GM12878 (cell line): ENCODE results near the gene TMEM72. TPM values are rescaled to one million over a fixed set of nuclear protein-coding genes. Genes with fewer than 3 reads are reported as not detected.

Experiments used
- ATAC-seq: fragments of 200-7000 bp; cut with Tn5 transposase; 3 replicates; pipeline ENCODE4 v1.9.1; 2020; ENCODE audit warnings: mild to moderate bottlenecking, moderate library complexity
- BruUV-seq: library from RNA; stranded (reverse); fragments of 400-500 nt; replicated peaks from 2 replicates; lab custom pipeline; 2021; lab: Mats Ljungman, UMichigan
- CTCF ChIA-PET: fragments of 300-600 bp; sonication (Branson Sonifier 250); formaldehyde crosslinking; extraction: SDS; loops from one replicate; lab custom pipeline; 2021; ENCODE audit warnings: inconsistent platforms; lab: Yijun Ruan, JAX
- POLR2A ChIA-PET: fragments of 350-600 bp; formaldehyde crosslinking; extraction: SDS; loops from one replicate; lab custom pipeline; 2021; ENCODE audit warnings: inconsistent platforms; lab: Charles Lee
- RAD21 ChIA-PET: fragments of 300-600 bp; sonication (Branson Sonifier 250); formaldehyde crosslinking; loops from one replicate; lab custom pipeline; 2023; ENCODE audit warnings: antibody characterized with exemption; ENCODE audit not compliant: unreplicated experiment; lab: Charles Lee
- SMC1A ChIA-PET: fragments of 300-600 bp; sonication (Branson Sonifier 250); formaldehyde crosslinking; loops from one replicate; lab custom pipeline; 2023; ENCODE audit not compliant: unreplicated experiment, uncharacterized antibody; lab: Charles Lee
- DNase-seq: peaks from one replicate; pipeline ENCODE4 v3.0.0-alpha.2; 2011; ENCODE audit warnings: low read depth, low spot score
- FAIRE-seq: peaks from 3 replicates; lab custom pipeline; 2011; peaks lifted over from hg19 to GRCh38; lab: Jason Lieb, UNC
- H2AFZ ChIP-seq: 2 replicates; pipeline ENCODE4 v1.6.0; 2011; ENCODE audit warnings: low read depth, low read length, control low read depth; ENCODE audit not compliant: control insufficient read depth
- H3K27ac ChIP-seq: 2 replicates; pipeline ENCODE4 v1.5.1; 2011; ENCODE audit warnings: control low read depth; ENCODE audit not compliant: control insufficient read depth, insufficient read depth
- H3K27me3 ChIP-seq, 2 experiments: replicated peaks in 1 of 2; 2 replicates each; pipeline versions ENCODE4 v1.6.0 to v1.6.1; 2011; ENCODE audit warnings: low read length in 1 of 2; ENCODE audit not compliant: control insufficient read depth in 2 of 2, insufficient read depth in 2 of 2
- H3K36me3 ChIP-seq, 2 experiments: 2 replicates each; pipeline ENCODE4 v1.5.1; 2011; ENCODE audit warnings: low read length in 1 of 2; ENCODE audit not compliant: control insufficient read depth in 2 of 2, insufficient read depth in 2 of 2
- H3K4me1 ChIP-seq: 2 replicates; pipeline ENCODE4 v1.6.1; 2011; ENCODE audit warnings: mild to moderate bottlenecking, low read length, moderate library complexity, mixed read lengths; ENCODE audit not compliant: control insufficient read depth, insufficient read depth
- H3K4me2 ChIP-seq: 2 replicates; pipeline ENCODE4 v1.6.0; 2011; ENCODE audit warnings: control low read depth; ENCODE audit not compliant: control insufficient read depth, insufficient read depth
- H3K4me3 ChIP-seq: fragments of 200-600 bp; sonication (generic); 2 replicates; pipeline ENCODE4 v1.5.1; 2016
- H3K79me2 ChIP-seq: 2 replicates; pipeline ENCODE4 v1.6.0; 2011; ENCODE audit warnings: low read length; ENCODE audit not compliant: control insufficient read depth, insufficient read depth
- H3K9ac ChIP-seq: 2 replicates; pipeline ENCODE4 v1.8.0; 2011; ENCODE audit warnings: low read length, control low read depth, mixed read lengths; ENCODE audit not compliant: control insufficient read depth, insufficient read depth
- H3K9me3 ChIP-seq: replicated peaks from 3 replicates; pipeline ENCODE4 v1.5.1; 2011; ENCODE audit warnings: mild to moderate bottlenecking, low read length; ENCODE audit not compliant: control insufficient read depth, insufficient read depth
- H4K20me1 ChIP-seq: 2 replicates; pipeline ENCODE4 v1.6.0; 2011; ENCODE audit not compliant: control insufficient read depth, insufficient read depth
- CEBPB ChIP-seq, 2 experiments: fragments of 150-350 bp in 1 of 2; IDR thresholded peaks; 2 replicates each; pipeline ENCODE4 v1.6.1; 2012 to 2014; ENCODE audit warnings: low read depth in 2 of 2, low read length in 2 of 2, borderline replicate concordance in 1 of 2, inconsistent platforms in 1 of 2
- CHD2 ChIP-seq: IDR thresholded peaks from 2 replicates; pipeline ENCODE4 v1.6.1; 2011; ENCODE audit warnings: low read depth, low read length, improper control_type of control experiment, borderline replicate concordance
- ESRRA ChIP-seq: IDR thresholded peaks from 2 replicates; pipeline ENCODE4 v1.6.1; 2012; ENCODE audit warnings: mild to moderate bottlenecking, low read length, improper control_type of control experiment
- HCFC1 ChIP-seq: fragments of 150-350 bp; IDR thresholded peaks from 2 replicates; pipeline ENCODE4 v1.6.1; 2014; ENCODE audit warnings: low read length
- HDGF ChIP-seq: fragments of 450-650 bp; IDR thresholded peaks from 2 replicates; pipeline ENCODE4 v1.6.1; 2016; ENCODE audit warnings: antibody characterized with exemption
- NFYB ChIP-seq: IDR thresholded peaks from 2 replicates; pipeline ENCODE4 v1.6.1; 2011; ENCODE audit warnings: low read depth, mild to moderate bottlenecking, low read length, improper control_type of control experiment, moderate library complexity; ENCODE audit not compliant: insufficient read depth
- USF2 ChIP-seq: IDR thresholded peaks from 2 replicates; pipeline ENCODE4 v1.6.1; 2011; ENCODE audit warnings: low read depth, low read length, improper control_type of control experiment, borderline replicate concordance
- WGBS: methylation state at CpG from one replicate; pipeline ENCODE4 v1.1.6; 2016; ENCODE audit warnings: low lambda C conversion rate; ENCODE audit not compliant: insufficient replicate concordance, insufficient coverage; ENCODE audit errors: missing lambda C conversion rate; 5-methylcytosine and 5-hydroxymethylcytosine counted together
- in situ Hi-C: fragments of 300-500 bp; cut with MboI; formaldehyde crosslinking; loops from 9 replicates; pipeline ENCODE4 v1.14.3; 2018; ENCODE audit warnings: mixed read lengths
- intact Hi-C: fragments of 100-400 bp; cut with micrococcal nuclease; formaldehyde crosslinking; loops from one replicate; pipeline ENCODE4 v1.14.2; 2022; ENCODE audit not compliant: unreplicated experiment
- polyA plus RNA-seq, 11 experiments: library from polyadenylated mRNA; depleted of rRNA in 4 of 11; unstranded in 6 of 11; stranded (reverse) in 5 of 11; fragments of >200 nt; fragmentation: Nextera tagmentation in 4 of 11; fragmentation: Illumina TruSeq in 1 of 11; extraction: Ambion mirVana in 4 of 11; extraction: Trizol in 1 of 11; gene quantifications; 1 replicate in 1 of 11; 2 replicates in 10 of 11; pipeline versions ENCODE4 v1.2.1 to v1.2.3, GENCODE V29; 2011 to 2016; ENCODE audit warnings: inconsistent platforms in 2 of 11, missing spikeins in 2 of 11, low read depth in 1 of 11
- total RNA-seq, 4 experiments: library from RNA; depleted of rRNA in 3 of 4; stranded (reverse); fragments of >200 nt in 3 of 4; fragmentation: Illumina TruSeq in 1 of 4; extraction: Trizol in 1 of 4; gene quantifications; 2 replicates each; pipeline versions ENCODE4 v1.2.1 to v1.2.3, GENCODE V29; 2013 to 2021

Gene TMEM72
- total and polyA plus RNA-seq, 10 of the 15 experiments (the other 5 are each of a cell fraction or from before 2014, with no cell fraction given), result 0.12 TPM; not detected in 9

- ChIA-PET CTCF (interaction anchor here (2.8 kb wide), 1 partner anchor 23 kb away, joined by 8 read pairs; no protein-coding TSS in a partner anchor), POLR2A (no interaction called here), SMC1A (interaction anchor here (1.1 to 1.5 kb wide), 2 partner anchors 15 to 23 kb away, joined by 5 read pairs; no protein-coding TSS in a partner anchor), RAD21 (interaction anchor here (1.4 to 2.7 kb wide), 2 partner anchors 10 to 14 kb away, joined by 3 to 9 read pairs; no protein-coding TSS in a partner anchor)
- H2AFZ ChIP-seq, result no peak overlapping the region
- no peaks in the 10 kb centered on the region for H4K20me1 ChIP-seq
- no peaks in the 10 kb centered on the region for H3K36me3 ChIP-seq
- peaks cover 0 to 3% of the 10 kb centered on the region in 2 experiments; a peak in 1 of 4 replicates for H3K27me3 ChIP-seq
- TF ChIP-seq USF2, result no peak
- no peak for TF ChIP-seq NFYB
- TF ChIP-seq HCFC1, result no peak
- TF ChIP-seq CEBPB (IDR thresholded peaks at IDR 0.05; ENCODE audit: borderline replicate concordance in 1 of 2, low read depth in 2 of 2, low read length in 2 of 2), result no peak
- TF ChIP-seq HDGF, result no peak
- no peak for TF ChIP-seq CHD2
- TF ChIP-seq ESRRA, result no peak
- DNase-seq, result no peak
- in situ Hi-C loops, result no loop called here
- no peak overlapping the region for H3K27ac ChIP-seq
- peaks cover 5% of the 10 kb centered on the region; the same call in 1 of the 2 replicates for H3K4me1 ChIP-seq
- FAIRE-seq, result no peak
- H3K9me3 ChIP-seq, result no peaks in the 10 kb centered on the region
- no peak for ATAC-seq
- H3K4me3 ChIP-seq, result no peak overlapping the region
- intact Hi-C loops, result no loop called here
- H3K9ac ChIP-seq, result no peak overlapping the region
- no TSS peak for BruUV-seq
- 50% methylated on average over 1 of the region's 1 CpG for WGBS
- H3K4me2 ChIP-seq, result no peak overlapping the region
- H3K79me2 ChIP-seq, result no peaks in the 10 kb centered on the region
These were observed 1.2 kb upstream of the TMEM72 start for GRCh38 chr10:44909910-44910309.
